IPS DF 4.7 (cell line): ENCODE results near the gene ADGB.
"Not testable (repeated sequence)": the region's sequence is repeated elsewhere in the genome, so short reads cannot be mapped to it uniquely, and the experiment has no call there.

Source experiments
- DNase-seq: peaks from one replicate; pipeline ENCODE4 v3.0.0-alpha.2; 2013; ENCODE audit warnings: low spot score; ENCODE audit errors: extremely low read depth

Gene ADGB

DNA sequence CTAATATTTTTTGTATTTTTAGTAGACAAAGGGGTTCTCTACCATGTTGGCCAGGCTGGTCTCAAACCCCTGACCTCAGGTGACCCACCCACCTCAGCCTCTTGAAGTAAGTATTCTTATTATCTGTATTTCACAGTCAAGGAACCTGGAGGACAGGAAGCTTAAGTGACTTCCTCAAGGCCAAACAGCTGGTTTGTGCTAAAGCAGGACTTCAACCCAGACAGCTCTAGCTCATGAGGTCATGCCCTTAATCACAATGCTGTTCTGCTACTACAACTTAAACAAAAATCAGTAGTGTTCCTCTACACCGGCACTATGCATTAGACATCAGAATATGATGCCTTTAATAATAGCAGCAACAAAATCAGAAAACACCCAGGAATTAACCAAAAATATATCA is 168.9 kb downstream of the ADGB start:
- DNase-seq = no peak

GRCh38 chr6:146768722-146769121 is 169.9 kb downstream of the ADGB start:
- DNase-seq = no peak

GRCh38 chr6:146770275-146770964 is 171.6 kb downstream of the ADGB start:
- DNase-seq = no peak

GRCh38 chr6:146770965-146771735 is 172.4 kb downstream of the ADGB start:
- no peak for DNase-seq

DNA sequence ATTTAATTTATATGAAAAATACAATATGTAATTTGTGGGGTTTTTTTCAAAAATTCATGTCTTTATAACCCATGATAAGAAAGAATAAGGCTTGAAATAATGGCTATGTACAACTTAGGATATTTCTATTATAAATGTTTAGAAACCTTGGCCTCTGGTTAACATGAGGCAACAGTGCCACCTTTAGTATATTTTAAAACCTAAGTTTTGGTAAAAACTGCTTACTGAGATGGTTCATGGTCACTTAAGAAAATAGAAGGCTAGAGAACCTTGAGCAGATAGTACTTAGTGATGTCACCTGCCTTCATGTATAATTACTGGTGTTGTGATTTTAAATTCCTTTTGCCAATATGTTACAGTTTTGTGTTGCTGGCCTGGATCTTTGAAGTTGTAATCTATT is 176.4 kb downstream of the ADGB start:
- no peak for DNase-seq

GRCh38 chr6:146781836-146782235 is 183.1 kb downstream of the ADGB start:
- DNase-seq = no peak

DNA sequence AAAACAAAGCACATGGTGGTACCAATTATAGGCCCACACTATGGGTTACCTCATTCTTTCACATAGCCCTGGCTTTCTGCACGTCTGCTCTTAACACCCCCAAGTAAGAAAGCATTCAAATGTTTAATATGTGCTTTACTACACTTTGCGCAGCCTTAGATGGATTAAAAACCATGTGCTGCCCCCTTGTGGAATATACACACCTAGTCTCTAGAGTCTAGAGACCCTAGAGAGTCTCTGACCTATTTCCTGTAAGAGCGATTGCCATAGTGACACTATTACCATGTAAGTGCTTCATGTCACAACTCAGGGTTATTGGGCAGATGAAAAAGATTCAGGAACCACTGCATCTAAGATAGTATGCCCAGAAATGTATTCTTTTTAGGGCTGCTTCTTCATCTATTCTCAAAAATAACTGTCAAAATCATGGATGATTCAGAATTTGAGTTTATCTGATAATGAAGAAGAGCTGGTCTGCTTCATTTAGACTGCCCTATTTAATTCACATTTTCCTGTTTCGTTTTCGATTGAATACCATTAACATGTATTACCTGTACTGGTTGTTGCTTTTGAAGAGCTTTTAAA is 186.3 kb downstream of the ADGB start:
- peak; percentile 25 for DNase-seq

- no peak for DNase-seq
Observed at GRCh38 chr6:146787876-146788508, 189.2 kb downstream of the ADGB start.

DNA sequence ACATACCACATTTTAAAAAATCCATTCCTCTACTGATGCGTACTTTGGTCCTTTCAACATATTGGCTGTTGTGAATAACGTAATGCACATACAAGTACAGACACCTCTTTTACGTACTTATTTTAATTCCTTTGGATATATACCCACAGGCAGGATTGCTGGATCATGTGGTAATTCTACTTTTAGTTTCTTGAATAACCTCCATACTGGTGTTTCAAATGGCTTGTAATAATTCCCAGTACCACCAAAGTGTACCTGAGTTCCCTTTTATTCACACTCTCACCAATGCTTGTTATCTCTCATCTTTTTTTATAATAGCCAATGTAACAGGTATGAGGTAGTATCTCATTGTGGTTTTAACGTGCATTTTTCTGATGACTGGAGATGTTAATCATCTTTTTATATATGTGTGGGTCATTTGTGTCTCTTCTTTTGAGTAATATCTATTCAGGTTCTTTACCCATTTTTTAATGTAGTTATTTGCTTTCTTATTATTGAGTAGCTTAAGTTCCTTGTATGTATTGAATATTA is 191.9 kb downstream of the ADGB start:
- DNase-seq = no peak

- no peak for DNase-seq
Observed at GRCh38 chr6:146791930-146792329, 193.2 kb downstream of the ADGB start.

GRCh38 chr6:146793218-146793617 is 194.4 kb downstream of the ADGB start:
- DNase-seq = not testable (repeated sequence)

- no peak for DNase-seq
Observed at GRCh38 chr6:146795479-146796133, 196.8 kb downstream of the ADGB start.

GRCh38 chr6:146803167-146803566 is 204.4 kb downstream of the ADGB start:
- DNase-seq = not testable (repeated sequence)

- DNase-seq = no peak
Observed at GRCh38 chr6:146803601-146804000, 204.8 kb downstream of the ADGB start.

DNA sequence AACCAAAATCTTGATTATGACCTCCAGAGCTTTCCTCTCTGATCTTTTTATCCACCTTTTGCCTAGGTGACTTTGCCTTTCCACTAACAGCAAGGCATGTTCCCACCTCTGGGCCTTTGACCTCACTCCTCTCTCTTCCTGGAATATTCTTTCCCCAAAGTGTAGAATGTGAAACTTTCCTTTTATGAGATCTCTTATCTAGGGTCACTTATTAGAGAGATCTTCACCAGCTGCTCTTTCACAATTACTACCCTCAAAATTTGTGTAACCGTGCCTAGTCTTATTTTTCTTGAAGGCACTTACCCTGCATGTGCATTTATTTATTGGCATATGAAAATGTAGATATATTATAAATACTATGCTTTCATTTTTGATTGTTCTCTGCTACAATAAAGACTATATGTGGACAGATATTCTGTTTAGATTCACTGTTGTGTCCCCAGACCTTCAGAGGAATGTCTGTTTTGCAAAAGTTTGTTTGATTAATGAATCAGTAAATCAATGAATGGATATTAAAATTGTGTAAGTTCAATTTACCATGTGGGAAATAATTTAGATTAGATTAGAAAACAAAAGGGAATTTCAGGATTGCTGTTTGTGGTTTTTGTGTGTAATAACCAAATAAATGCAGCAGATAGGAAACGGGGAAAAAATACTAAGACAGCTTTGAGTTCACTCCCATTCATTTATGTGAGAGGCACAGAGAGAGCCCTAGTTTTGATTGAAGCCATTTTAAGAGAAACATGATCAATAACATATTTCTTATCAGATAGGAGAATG is 207.0 kb downstream of the ADGB start:
- DNase-seq = no peak

DNA sequence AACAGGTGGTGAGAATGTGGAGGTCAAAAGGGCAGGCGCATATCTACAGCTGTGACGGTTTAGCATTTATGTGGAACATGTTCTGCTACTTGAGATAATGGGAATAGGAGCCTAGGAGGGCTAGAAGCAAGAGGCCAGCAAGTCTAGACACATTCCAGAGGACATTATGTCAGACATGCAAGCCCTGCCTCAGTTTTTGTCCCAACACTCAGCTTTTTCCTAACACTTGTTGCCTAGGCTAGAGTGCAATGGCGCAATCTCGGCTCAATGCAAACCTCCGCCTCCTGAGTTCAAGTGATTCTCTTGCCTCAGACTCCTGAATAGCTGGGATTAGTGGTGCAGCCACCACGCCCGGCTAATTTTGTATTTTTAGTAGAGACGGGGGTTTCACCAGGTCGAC is 210.2 kb downstream of the ADGB start:
- not testable (repeated sequence) for DNase-seq

GRCh38 chr6:146812811-146813321 is 214.1 kb downstream of the ADGB start:
- DNase-seq = not testable (repeated sequence)

GRCh38 chr6:146813554-146813953 is 214.8 kb downstream of the ADGB start:
- no peak for DNase-seq

DNA sequence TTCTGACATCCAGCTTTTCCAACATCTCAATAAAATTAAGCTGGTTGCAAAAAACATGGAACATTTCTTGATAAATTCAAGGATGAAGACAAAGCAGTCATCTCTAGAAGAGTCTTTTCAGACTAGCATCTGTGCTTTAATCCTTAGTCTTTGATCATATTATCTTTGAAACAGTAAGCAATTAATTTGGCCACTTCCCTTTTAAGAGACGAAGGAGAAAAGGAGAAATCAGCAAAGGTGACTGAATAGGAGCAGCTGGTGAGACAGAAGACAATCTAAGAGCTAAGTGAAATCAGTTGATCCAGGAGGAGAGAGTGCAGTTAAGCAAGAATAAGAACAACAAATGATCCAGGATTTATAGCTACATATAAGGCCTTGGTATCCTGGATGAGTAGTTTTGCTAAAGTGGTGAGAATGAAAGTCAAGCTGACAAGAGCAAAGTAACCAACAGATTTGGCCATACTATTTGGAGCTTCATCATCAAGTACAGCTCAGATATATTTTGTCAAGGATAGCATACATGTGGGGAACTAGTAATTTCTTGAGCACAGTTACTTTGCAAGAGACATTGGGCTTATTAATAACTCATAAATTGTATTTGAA is 215.5 kb downstream of the ADGB start:
- DNase-seq = no peak
